T-helper 1 cell (primary cell): Measurements from ENCODE around the gene RPL39L.
"Not testable (repeated sequence)": the region's sequence is repeated elsewhere in the genome, so short reads cannot be mapped to it uniquely, and the experiment has no call there.

Experiments used
- DNase-seq, 5 donors: peaks; one replicate each; pipeline ENCODE4 v3.0.0-alpha.2; 2012 to 2020
- total RNA-seq, 4 donors: gene quantifications; one replicate each; lab custom pipeline; 2026; lab: John Stamatoyannopoulos, UW

The RPL39L gene
- 1.2 to 3.7 (median 1.6) reads per million in 4 donors for total RNA-seq

DNA sequence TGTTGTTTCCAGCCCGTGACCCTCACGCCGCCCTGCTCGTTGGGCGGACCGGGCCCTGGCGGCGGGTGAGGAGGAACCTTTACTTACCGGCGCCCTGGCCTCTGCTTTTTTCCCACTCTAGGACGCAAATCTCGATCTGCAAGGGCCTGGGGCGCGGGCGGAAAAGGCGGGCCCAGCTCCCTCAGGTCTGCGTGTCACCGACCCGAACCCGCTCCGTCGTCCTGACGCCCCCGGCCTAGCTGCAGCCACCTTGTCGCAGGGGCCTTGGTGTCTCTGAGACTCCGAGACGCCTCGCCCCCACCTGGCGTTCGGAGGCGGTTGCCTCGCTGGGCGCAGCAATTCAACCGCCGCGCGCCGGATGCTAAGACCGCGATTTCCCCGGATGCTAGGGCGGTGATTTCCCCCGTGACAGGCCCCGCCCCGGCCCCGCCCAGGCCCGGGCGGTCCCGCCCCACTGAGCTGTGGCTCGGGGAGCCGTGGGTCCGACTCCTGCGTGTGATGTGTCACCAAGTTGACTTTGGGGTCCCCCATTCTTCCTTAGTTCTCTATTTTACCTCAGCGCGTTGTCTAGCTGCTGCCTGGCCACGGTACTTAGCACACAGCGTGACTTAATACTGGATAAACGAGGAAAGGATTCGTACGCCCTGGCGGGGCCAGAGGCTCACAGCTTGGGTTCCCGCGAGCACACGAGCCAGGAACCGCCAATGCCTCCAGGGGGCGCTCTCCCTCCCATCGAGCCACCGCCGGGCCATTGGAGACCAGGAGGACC is at the start of gene RPL39L:
Gene RPL39L, minus strand, starts transcription at position 371 of the 769 bp plus-strand sequence. CDS start 18,196 bp downstream, outside the sequence.
- DNase-seq = peak; percentile 81 to 96 (median 88)

- DNase-seq = no peak
Observed at GRCh38 chr3:187188931-187189330, 49.6 kb upstream of the RPL39L start.

GRCh38 chr3:187186801-187187421 is 47.6 kb upstream of the RPL39L start:
- no peak for DNase-seq

GRCh38 chr3:187186375-187186774 is 47.1 kb upstream of the RPL39L start:
- DNase-seq = no peak

DNA sequence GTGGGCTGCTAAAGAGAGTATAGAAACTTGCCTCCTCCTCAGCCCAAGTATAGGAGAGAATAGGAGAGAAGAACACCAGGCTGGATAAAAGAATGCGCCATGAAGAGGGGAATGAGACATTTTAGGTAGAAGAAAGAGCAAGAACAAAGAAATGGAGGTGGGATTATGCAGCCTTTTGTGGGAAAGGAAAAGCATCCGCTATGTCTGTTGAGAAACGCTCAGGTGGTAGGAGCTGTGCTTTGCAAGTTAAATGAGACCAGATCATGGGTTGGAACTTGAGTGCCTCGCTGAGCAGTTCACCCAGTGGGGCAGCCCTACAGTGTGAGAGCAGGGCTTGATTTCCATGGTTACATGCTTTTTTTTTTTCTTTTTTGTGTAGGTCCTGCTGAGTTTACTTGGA is 46.5 kb upstream of the RPL39L start:
- no peak for DNase-seq

GRCh38 chr3:187183903-187184302 is 44.6 kb upstream of the RPL39L start:
- DNase-seq = no peak

- peak in 1 of 5 donors; percentile 8 for DNase-seq
Observed at GRCh38 chr3:187183210-187183862, 44.0 kb upstream of the RPL39L start.

- no peak for DNase-seq
Observed at GRCh38 chr3:187181454-187182170, 42.3 kb upstream of the RPL39L start.

GRCh38 chr3:187172929-187173328 is 33.6 kb upstream of the RPL39L start:
- DNase-seq = no peak

DNA sequence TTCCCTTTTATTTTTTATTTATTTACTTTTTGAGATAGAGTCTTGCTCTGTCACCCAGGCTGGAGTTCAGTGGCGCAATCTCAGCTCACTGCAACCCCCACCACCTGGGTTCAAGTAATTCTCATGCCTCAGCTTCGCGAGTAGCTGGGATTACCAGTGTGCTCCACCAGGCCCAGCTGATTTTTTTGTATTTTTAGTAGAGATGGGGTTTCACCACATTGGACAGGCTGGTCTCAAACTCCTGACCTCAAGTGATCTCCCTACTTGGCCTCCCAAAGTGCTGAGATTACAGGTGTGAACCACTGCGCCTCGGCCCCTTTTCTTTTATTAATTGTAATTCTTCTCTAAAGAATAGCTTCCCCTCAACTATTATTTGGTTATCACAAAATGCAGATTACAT is 31.6 kb upstream of the RPL39L start:
- not testable (repeated sequence) for DNase-seq

DNA sequence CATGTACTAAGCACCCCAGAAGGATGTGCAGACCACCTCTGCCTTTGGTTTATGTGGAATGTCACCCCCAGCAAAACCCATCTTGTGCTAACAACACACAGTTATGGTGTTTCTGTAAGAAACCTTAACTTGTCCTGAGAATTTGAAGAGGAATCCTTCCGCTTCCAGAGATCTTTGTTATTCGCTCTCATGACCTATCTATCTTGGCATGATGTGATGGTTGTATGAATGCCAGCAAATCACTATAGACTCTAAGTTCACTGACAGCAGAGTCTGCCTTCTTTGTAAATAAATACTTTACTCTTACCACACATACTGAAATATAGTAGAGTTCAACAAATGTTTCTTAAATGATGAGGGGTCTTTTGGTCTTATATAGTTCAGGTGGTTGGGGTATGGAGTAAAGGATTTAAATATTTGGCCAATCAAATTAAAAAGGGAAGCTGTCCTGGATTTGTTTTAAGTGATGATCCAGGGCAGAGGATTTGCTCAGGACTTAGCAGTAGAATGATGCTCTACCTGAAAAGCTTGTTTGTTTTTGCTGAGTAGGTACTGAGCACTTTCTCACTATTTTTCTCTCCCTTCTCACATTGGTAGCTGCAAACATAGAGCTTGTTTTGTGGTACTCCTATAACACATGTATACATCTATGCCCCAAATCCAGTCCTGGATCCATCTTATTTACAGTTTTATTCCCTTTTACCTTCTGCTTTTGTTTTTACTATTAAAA is 30.1 kb upstream of the RPL39L start:
- no peak for DNase-seq

DNA sequence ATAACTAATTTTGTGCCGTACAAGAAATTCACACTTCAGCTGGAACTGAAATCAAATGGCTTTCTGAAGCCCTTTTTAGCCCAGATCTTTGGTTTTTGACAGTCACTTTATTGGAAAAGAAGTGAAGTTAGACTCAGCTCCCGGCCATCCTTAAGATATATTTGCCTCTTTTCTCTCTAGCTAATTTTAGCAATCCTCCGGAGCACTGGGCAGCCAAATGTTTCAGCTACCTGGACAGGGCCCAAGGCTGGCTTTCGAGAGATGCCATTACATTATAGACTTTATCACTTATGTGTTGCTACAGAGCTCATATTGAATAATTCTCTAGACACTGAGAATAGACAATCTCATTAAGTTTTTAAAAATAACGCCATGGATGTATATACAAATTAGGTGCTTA is 28.5 kb upstream of the RPL39L start:
- DNase-seq = no peak

DNA sequence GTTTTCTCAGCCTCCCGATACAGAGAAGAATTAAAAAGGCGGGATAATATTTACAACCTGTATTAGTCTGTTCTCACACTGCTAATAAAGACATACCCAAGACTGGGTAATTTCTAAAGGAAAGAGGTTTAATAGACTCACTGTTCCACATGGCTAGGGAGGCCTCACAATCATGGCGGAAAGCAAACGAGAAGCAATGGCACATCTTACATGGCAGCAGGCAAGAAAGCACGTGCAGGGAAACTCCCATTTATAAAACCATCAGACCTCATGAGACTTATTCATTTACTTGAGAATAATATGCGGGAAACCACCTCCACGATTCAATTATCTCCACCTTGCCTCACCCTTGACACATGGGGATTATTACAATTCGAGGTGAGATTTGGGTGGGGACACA is 27.5 kb upstream of the RPL39L start:
- no peak for DNase-seq

DNA sequence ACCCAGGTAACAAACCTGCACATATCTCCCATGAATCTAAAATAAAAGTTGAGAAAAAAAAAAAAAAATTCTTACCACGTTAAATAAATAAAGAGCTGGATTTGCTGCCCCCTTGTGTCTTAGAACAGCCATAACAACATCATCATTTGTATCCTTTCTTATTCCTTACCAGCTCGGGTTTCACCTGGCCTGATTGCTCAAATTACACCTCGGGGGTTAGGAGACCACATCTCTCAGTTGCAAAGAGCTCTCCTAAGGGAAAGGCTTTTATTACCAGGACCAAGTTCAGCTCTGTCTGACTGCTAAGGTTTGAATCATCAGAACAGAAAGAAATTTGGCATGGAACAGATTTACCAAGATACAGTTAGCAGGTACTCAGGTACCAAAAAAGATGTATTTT is 25.8 kb upstream of the RPL39L start:
- DNase-seq = peak in 3 of 5 donors; percentile 26 to 59 (median 29)

DNA sequence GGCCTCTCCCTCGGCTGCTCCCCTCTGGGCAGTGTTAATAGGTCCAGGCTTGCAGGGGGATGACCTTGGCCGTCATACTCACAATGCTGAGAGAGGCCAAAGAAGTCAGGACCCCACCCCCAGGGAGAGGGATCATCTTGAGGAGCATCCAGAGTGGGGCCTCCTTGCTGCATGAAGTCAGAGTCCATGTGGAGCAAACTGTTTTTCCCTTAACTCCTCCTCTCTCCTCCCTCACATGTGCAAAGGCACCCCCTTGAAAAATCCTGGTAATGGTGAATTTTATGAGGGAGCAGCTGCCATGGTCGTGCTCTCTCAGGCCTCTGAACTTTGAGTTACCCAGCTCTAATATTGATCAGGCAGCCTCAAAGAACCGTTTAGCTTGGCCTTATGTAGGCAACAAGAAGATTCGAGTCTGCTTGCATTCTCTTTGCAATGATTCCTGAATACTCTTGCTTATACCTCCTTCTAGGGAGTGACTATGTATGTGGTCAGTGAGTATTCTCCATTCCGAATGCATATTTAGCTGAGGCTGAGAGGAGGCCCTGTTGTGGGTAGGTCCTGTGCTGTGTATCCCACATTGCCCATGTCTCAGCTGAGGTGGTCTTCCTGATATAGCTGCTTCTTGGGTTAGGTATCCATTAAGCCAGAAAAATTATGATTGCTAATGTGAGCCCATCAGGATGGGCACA is 23.1 kb upstream of the RPL39L start:
- DNase-seq = no peak

DNA sequence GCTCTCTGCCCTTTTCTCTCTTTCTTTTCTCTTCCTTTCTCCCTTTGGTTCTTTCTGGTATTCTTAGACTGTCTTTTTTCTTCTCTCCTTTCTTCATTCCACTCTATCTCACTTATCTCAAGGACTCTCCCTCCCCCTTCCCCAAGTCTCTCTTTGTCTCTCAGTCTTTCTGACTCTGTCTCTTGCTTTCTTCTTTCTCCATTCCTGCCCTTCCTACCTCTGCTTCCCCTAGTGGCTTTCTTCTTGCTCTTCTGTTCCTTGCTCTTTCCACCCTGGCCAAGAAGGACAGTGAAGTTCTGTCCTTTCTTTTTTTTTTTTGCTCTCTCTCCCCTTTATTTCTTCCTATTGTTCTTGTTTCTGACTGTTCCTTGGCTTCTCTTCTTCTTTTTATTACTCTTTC is 22.3 kb upstream of the RPL39L start:
- no peak for DNase-seq

GRCh38 chr3:187150599-187150998 is 11.3 kb upstream of the RPL39L start:
- peak; percentile 32 to 63 (median 47) for DNase-seq

GRCh38 chr3:187150186-187150585 is 10.9 kb upstream of the RPL39L start:
- no peak for DNase-seq

DNA sequence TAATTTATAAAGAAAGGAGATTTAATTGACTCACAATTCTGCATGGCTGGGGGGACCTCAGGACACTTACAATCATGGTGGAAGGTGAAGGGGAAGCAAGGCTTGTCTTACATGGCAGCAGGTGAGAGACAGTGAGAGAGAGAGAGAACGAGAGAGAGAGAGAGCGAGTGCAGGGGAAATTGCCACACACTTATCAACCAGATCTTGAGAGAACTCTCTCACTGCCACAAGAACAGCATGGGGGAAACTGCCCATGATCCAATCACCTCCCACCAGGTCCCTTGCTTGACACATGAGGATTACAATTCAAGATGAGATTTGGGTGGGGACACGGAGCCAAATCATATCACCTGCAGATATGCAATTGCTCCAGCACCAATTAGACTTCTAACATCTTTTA is 7.1 kb upstream of the RPL39L start:
- DNase-seq = no peak

DNA sequence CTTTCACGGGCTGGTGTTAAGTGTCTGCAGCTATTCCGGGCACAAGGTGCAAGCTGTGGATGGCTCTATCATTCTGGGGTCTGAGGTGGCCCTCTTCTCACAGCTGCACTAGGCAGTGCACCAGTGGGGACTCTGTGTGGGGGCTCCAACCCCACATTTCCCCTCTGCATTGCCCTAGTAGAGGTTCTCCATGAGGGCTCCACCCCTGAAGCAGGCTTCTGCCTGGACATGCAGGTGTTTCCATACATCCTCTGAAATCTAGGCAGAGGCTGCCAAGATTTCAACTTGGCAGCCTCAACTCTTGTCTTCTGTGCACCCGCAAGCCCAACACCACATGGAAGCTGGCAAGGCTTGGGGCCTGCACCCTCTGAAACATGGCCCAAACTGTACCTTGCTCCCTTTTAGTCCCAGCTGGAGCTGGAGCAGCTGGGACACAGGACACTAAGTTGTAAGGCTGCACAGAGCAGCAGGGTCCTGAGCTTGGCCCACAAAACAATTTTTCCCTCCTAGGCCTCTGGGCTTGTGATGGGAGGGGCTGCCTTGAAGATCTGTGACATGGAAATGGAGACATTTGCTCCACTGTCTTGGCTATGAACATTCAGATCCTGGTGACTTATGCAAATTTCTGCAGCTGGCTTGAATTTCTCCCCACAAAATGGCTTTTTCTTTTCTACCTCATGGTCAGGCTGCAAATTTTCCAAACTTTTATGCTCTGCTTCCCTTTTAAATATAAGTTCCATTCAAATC is 6.0 kb upstream of the RPL39L start:
- no peak for DNase-seq

DNA sequence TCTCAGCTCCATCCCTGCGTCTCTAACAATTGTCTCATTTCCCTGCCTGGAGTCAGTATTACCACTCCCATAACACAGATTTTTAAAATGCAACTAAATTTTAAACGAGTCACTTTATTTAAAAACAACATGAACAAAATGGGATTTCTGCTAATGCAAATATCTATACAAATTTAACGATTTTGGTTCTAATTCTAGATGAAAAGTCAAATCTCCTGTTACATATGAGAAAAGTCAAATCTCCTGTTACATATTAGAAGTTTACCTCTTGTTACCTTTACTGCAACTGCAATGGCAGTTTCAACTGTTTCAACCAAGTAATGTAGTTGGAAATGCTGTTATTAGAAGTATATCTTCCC is 578 bp upstream of the RPL39L start:
- DNase-seq = no peak
